KMS-11 (cell line): ENCODE results near the gene ARL8B.
"Not testable (repeated sequence)": the region's sequence is repeated elsewhere in the genome, so short reads cannot be mapped to it uniquely, and the experiment has no call there.

Source experiments
- H2AFZ ChIP-seq: fragments of 200-600 bp; sonication (generic); 2 replicates; pipeline ENCODE4 v1.6.1; 2016; ENCODE audit warnings: antibody characterized with exemption, mixed run types, low read depth
- H3K27ac ChIP-seq: fragments of 200-600 bp; sonication (generic); 2 replicates; pipeline ENCODE4 v1.6.1; 2016; ENCODE audit warnings: mild to moderate bottlenecking, mixed run types
- H3K27me3 ChIP-seq: fragments of 200-600 bp; sonication (generic); 2 replicates; pipeline ENCODE4 v1.6.1; 2017; ENCODE audit warnings: mild to moderate bottlenecking, low read depth, mixed run types, moderate library complexity; ENCODE audit not compliant: insufficient read depth
- H3K36me3 ChIP-seq: fragments of 200-600 bp; sonication (generic); 2 replicates; pipeline ENCODE4 v1.6.1; 2017; ENCODE audit warnings: mild to moderate bottlenecking, mixed run types; ENCODE audit not compliant: insufficient read depth
- H3K4me1 ChIP-seq: fragments of 200-600 bp; sonication (generic); 2 replicates; pipeline ENCODE4 v1.6.1; 2016; ENCODE audit warnings: mild to moderate bottlenecking, low read depth, mixed run types; ENCODE audit not compliant: poor library complexity, severe bottlenecking
- H3K4me2 ChIP-seq: fragments of 200-600 bp; sonication (generic); 2 replicates; pipeline ENCODE4 v1.7.0; 2016; ENCODE audit warnings: mild to moderate bottlenecking, mixed run types
- H3K4me3 ChIP-seq: fragments of 200-600 bp; sonication (generic); IDR thresholded peaks from 2 replicates; pipeline ENCODE4 v1.6.1; 2017; ENCODE audit warnings: low read depth, low read length, mixed read lengths; ENCODE audit not compliant: insufficient read depth
- H3K79me2 ChIP-seq: fragments of 200-600 bp; sonication (generic); 2 replicates; pipeline ENCODE4 v1.6.1; 2016; ENCODE audit warnings: low read depth, mixed run types; ENCODE audit not compliant: insufficient read depth
- H3K9ac ChIP-seq: fragments of 200-600 bp; sonication (generic); 2 replicates; pipeline ENCODE4 v1.6.1; 2016; ENCODE audit warnings: mild to moderate bottlenecking, mixed run types
- H4K20me1 ChIP-seq: fragments of 200-600 bp; sonication (generic); 2 replicates; pipeline ENCODE4 v1.6.1; 2016; ENCODE audit warnings: mild to moderate bottlenecking, mixed run types; ENCODE audit not compliant: insufficient read depth
- CTCF ChIP-seq: fragments of 200-600 bp; sonication (generic); conservative IDR thresholded peaks from 2 replicates; pipeline ENCODE4 v1.6.1; 2017; ENCODE audit warnings: low read depth, mild to moderate bottlenecking, antibody characterized with exemption, low read length, moderate library complexity, mixed read lengths

The ARL8B gene

GRCh38 chr3:5105050-5105449, 17.0 kb upstream of the ARL8B start:
- H3K4me3 ChIP-seq: no peak overlapping the region
- TF ChIP-seq CTCF: no peak
- no peak overlapping the region for H2AFZ ChIP-seq

GRCh38 chr3:5106371-5106770, 15.7 kb upstream of the ARL8B start:
- not testable (repeated sequence) for H3K4me1 ChIP-seq, H2AFZ ChIP-seq, H3K79me2 ChIP-seq, H3K9ac ChIP-seq, H3K4me3 ChIP-seq, H3K36me3 ChIP-seq, H3K27ac ChIP-seq, H3K27me3 ChIP-seq, H4K20me1 ChIP-seq, H3K4me2 ChIP-seq

More at GRCh38 chr3:5105050-5105449, 17.0 kb upstream of the ARL8B start:
- Histone ChIP-seq H3K4me1 (no peaks in the 10 kb centered on the region), H3K9ac (no peak overlapping the region), H3K27me3 (no peaks in the 10 kb centered on the region), H3K36me3 (no peaks in the 10 kb centered on the region), H3K4me2 (no peak overlapping the region), H4K20me1 (no peaks in the 10 kb centered on the region), H3K27ac (no peak overlapping the region), H3K79me2 (no peaks in the 10 kb centered on the region)

GRCh38 chr3:5106933-5107334, 15.2 kb upstream of the ARL8B start:
- not testable (repeated sequence) for H4K20me1 ChIP-seq, H3K27ac ChIP-seq, H3K4me1 ChIP-seq, H3K27me3 ChIP-seq, H3K4me3 ChIP-seq, H3K4me2 ChIP-seq, H3K9ac ChIP-seq, H3K79me2 ChIP-seq, H2AFZ ChIP-seq, H3K36me3 ChIP-seq

- H2AFZ ChIP-seq: no peak overlapping the region
- H3K27me3 ChIP-seq: no peaks in the 10 kb centered on the region
- peaks cover 3% of the 10 kb centered on the region for H3K4me1 ChIP-seq
- TF ChIP-seq CTCF: no peak
- no peak overlapping the region for H3K4me3 ChIP-seq
- H3K36me3 ChIP-seq: no peaks in the 10 kb centered on the region
- H3K79me2 ChIP-seq: no peaks in the 10 kb centered on the region
- H3K4me2 ChIP-seq: no peak overlapping the region
- no peaks in the 10 kb centered on the region for H4K20me1 ChIP-seq
- H3K9ac ChIP-seq: no peak overlapping the region
- no peak overlapping the region for H3K27ac ChIP-seq
Observed at GRCh38 chr3:5110337-5110736, 11.8 kb upstream of the ARL8B start.

GRCh38 chr3:5112043-5112442, 10.0 kb upstream of the ARL8B start:
- Histone ChIP-seq H3K4me3 (no peak overlapping the region), H4K20me1 (no peaks in the 10 kb centered on the region), H3K9ac (no peak overlapping the region), H2AFZ (no peak overlapping the region), H3K27ac (no peak overlapping the region), H3K4me1 (peaks cover 15% of the 10 kb centered on the region), H3K4me2 (no peak overlapping the region), H3K36me3 (no peaks in the 10 kb centered on the region), H3K79me2 (no peaks in the 10 kb centered on the region), H3K27me3 (no peaks in the 10 kb centered on the region)
- TF ChIP-seq CTCF: no peak

GRCh38 chr3:5113726-5114125, 8.4 kb upstream of the ARL8B start:
- not testable (repeated sequence) for H2AFZ ChIP-seq, H3K9ac ChIP-seq, H3K4me3 ChIP-seq, H3K4me2 ChIP-seq, H4K20me1 ChIP-seq, H3K27ac ChIP-seq, H3K79me2 ChIP-seq, H3K27me3 ChIP-seq, H3K36me3 ChIP-seq
- H3K4me1 ChIP-seq: peaks cover 15% of the 10 kb centered on the region
